ENCODE results near the gene CSTB. TPM values are rescaled to one million over a fixed set of nuclear protein-coding genes. Genes with fewer than 3 reads are reported as not detected.

The CSTB gene
- total RNA-seq, 2 experiments from 2014 or later, result 40.1 to 42.3 TPM

Other genes with a start within 250 kb of the CSTB start
- under 1 TPM; 0.50 to 0.73 TPM for gene HSF2BP, start 116.8 kb downstream of the CSTB start, total RNA-seq
- gene RRP1B, start 116.7 kb downstream of the CSTB start, total RNA-seq, result 10 to 100 TPM; 66.7 to 69.9 TPM
- 100 to 1,000 TPM; 126 to 131 TPM for gene PDXK, start 57.2 kb downstream of the CSTB start, total RNA-seq
- gene RRP1, start 13.3 kb upstream of the CSTB start, total RNA-seq, result 10 to 100 TPM; 42.7 to 47.8 TPM
- gene AGPAT3, start 88.9 kb upstream of the CSTB start, total RNA-seq, result 10 to 100 TPM; 71.4 to 82.4 TPM
- gene TRAPPC10, start 236.0 kb upstream of the CSTB start, total RNA-seq, result 10 to 100 TPM; 46.1 to 50.5 TPM